Stimulated activated CD4-positive, alpha-beta T cell treated with anti-CD3 and anti-CD28 coated beads, Interleukin-4, amount 100 ng/mL, for 1 hour (primary cell): ENCODE measurements around the gene TRRAP.
"Not testable (repeated sequence)": the region's sequence is repeated elsewhere in the genome, so short reads cannot be mapped to it uniquely, and the experiment has no call there.

Experiments
- DNase-seq: peaks from one replicate; pipeline ENCODE4 v3.0.0-alpha.2; 2020

The TRRAP gene

GRCh38 chr7:98878365-98879197 lies at the start of gene TRRAP:
TSS of gene TRRAP (plus strand) at chr7:98878532. CDS start at chr7:98881151, 2,619 bp downstream.
- peak; percentile 81 for DNase-seq

DNA sequence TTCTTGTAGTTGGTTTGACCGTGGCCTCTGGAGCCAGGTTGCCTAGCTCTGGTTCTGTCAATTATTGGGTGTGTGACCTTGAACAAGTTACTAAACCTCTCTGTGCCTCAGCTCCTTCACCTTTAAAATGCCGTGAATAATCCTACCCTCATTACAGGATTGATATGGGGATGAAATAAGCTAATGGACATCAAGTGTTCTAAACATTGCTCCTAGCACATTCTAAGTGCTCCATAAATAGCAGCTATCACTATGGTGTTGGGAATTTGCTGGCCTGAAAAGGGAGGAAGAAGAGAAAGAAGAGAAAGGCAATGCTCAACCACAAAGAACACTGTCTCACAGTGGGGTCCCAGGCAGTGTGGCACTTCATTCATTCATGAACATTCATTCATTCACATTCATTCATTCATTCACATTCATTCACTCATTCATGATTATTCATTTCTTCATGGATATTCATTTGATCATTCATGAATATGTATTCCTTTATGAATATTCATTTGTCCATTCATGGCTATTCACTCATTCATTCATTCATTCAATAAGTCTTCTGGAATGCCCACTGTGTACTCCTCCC lies 47.3 kb upstream of the TRRAP start:
- DNase-seq: no peak

GRCh38 chr7:98831641-98832221 lies 46.6 kb upstream of the TRRAP start:
- peak; percentile 41 for DNase-seq

DNA sequence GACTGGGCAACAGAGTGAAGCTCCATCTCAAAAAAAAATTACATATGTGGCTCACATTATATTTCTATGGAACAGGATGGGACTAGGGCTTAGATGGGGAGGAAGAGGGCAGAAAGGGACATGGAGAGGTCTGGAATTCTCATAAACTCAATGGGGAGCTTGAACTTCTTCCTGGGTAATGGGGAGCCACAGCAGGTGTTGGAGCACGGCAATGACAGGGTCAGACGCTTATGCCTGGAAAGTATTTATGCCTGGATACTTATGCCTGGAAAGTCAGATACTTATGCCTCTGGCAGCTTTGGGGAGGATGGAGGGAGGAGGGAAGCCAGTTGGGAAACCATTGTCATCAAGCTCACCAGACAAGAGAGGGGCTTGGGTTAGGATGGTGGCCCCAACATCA lies 45.3 kb upstream of the TRRAP start:
- DNase-seq: no peak

DNA sequence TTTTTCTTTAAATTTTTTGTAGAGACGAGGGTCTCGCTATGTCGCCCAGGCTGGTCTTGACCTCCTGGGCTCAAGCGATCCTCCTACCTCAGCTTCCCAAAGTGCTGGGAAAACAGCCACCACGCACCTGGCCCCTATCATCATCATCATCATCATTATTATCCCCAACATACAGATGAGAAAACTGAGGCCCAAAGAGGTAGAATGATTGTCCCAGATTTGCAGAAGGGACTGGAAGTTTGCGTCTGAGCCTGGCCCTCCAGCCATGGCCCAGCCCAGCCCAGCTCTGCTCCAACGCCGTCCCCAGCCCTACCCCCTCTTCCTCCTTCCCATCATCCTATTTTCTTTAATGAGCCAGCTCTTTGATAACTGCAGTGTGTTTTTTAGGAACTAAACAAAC lies 43.4 kb upstream of the TRRAP start:
- DNase-seq: no peak

DNA sequence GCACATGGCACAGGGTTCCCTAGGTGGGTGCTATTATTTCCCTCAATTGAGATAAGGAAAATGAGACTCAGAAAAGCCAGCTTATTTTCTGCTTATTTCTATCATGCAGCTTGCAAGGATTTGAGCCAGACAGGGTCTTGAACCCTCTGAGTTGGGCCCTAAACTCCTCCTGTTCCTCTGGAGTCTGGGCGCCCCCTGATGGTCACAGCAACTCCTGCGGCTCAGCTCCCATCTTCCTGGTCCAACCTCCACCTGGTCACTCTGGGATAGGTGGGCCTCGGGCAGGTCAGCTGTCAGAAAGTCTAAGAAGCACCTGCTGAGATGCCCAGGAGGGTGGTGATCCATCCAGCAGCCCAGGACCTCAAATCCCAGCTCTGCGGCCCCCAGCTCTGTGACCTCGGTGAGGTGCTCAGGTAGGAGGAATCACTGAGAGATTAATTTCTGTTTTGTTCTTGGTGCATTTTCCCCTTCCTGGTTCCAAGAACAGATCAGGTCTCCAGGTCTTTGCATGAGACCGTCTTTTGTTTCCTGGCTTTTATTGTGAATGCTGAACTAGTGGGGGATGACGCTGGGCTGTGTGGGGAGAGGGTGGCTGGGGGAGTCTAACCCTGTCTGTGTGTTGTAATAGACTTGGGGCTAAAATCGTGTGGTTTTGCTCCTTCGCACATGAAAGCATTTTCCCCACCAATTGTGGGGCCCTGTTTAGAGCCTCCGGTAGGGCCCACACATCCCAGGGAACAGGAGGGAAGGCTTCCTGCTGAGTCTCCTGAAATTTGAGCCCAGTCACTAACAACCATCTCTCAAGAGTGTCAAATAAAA lies 41.3 kb upstream of the TRRAP start:
- DNase-seq: peak; percentile 6

DNA sequence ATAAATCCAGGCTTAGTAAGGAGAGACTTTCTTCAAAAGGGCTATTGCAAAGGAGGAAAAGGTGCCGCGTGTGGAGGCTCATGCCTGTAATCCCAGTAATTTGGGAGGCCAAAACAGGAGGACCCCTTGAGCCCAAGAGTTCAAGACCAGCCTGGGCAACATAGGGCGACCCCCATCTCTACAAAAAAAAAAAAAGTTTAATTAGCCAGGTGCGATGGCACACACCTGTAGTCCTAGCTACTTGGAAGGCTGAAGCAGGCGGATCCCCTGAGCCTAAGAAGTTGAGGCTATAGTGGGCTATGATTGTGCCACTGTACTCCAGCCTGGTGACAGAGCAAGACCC lies 40.7 kb upstream of the TRRAP start:
- no peak for DNase-seq

GRCh38 chr7:98840096-98840495 lies 38.2 kb upstream of the TRRAP start:
- no peak for DNase-seq

DNA sequence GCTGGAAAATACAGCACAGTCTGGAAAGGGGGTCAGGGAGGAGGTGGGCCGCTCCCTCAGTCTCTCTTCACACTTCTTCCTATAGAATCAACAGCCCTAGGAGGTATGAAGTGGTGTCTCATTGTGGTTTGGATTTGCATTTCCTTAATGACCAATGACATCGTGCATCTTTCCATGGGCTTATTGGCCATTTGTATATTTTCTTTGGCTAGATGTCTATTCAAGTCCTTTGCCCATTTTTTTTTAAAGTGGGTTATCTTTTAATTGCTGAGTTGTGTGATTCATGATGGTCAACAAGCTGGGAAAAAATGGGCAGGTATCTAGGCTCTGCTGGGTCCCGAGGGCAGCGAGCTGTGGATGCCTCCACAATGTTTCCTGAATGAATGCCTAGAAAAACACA lies 37.6 kb upstream of the TRRAP start:
- no peak for DNase-seq

GRCh38 chr7:98841179-98841997 lies 36.9 kb upstream of the TRRAP start:
- DNase-seq: peak; percentile 72

GRCh38 chr7:98842552-98842951 lies 35.8 kb upstream of the TRRAP start:
- not testable (repeated sequence) for DNase-seq

GRCh38 chr7:98848918-98849317 lies 29.4 kb upstream of the TRRAP start:
- DNase-seq: no peak

GRCh38 chr7:98852826-98853225 lies 25.5 kb upstream of the TRRAP start:
- no peak for DNase-seq

DNA sequence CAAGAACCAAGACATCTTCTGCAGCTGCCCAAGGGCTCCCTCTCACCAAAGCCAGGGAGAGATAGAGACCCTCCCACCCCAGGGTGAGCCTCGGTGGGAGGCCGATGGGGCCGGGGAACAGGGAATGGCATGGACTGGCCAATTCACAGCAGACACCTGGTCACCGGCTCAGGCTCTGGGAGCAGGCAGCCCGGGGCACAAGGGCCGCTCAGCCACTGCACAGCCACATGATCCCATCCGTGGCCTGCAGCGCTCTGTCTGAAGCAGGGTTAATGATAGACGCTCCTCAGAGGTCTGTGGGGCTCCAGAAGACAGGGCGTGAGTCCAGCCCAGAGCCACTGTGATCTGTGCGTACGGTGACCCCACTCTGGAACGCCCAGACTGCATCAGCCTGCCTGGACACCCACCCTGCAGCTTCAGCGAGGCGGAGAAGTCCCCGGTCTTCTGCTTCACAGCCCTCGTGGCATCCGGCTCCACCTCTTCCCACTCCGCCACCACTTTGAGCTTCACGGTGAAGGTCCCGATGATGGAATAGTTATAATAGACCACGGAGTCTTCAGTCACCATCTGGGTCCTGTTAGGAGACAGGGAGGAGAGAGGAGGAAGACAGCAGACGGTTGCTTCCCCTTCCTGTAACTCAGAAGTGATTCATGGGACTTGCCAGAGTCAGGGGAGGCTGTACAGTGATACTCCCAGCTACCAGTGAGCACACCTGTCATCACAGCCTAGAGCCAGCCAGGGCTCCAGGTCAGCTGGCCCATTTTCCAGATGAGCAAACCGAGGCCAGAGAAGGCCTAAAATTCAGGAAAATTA lies 22.5 kb upstream of the TRRAP start:
- no peak for DNase-seq

GRCh38 chr7:98860071-98860470 lies 18.3 kb upstream of the TRRAP start:
- no peak for DNase-seq

DNA sequence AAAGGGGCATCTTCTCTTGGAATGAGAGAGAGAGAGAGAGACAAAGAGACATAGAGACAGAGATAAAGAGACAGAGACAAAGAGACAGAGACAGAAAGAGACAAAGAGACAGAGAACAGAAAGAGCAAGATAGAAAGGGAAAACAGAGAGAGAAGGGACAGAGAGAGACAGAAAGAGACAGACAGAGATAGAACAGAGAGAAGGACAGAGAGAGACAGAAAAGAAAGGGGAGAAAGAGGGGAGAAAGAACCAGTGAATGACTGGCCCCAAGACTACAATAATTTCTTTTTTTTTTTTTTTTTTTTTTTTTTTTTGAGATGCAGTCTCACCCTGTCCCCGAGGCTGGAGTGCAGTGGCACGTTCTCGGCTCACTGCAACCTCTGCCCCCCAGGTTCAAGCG lies 16.1 kb upstream of the TRRAP start:
- no peak for DNase-seq

GRCh38 chr7:98862716-98863420 lies 15.5 kb upstream of the TRRAP start:
- no peak for DNase-seq

DNA sequence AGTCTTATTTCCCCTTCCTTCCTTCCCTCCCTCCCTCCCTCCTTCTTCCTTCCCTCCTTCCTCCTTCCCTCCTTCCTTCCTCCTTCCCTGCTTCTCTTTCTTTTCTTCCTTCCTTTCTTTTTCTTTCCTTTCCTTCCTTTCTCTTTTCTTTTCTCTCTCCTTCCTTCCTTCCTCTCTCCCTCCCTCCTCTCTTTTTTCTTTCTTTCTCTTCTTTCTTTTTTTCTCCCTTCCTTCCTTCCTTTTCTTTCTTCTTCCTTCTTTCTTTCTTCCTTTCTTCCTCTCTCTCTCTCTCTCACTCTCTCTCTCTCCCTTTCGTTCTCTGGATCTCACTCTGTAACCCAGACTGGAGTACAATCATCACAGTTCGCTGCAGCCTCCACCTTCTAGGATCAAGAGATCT lies 14.7 kb upstream of the TRRAP start:
- no peak for DNase-seq

DNA sequence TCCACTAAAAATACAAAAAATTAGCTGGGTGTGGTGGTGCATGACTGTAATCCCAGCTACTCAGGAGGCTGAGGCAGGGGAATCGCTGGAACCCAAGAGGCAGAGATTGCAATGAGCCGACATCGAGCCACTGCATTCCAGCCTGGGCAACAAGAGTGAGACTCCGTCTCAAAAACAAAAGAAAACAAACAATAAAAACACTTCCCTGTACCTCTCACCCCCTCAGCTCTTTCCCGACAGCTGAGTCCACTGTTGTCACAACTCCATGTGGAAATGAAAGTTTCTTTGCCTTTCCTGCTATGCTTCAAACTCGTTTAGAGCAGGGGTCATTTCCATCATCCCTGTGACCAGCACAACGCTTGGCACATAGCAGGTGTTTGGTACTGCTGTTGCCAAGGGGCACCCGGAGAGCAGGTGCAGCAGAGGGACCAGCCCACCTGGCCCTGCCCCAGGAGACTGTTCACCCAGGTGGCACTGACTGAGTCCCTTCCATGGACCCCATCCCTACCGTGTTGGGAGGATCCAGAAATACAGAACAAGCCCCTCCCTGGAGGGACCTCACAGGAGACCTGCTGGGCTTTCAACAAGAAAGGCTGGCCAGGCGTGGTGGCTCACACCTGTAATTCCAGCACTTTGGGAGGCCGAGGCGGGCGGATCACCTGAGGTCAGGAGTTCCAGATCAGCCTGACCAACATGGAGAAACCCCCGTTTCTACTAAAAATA lies 13.4 kb upstream of the TRRAP start:
- no peak for DNase-seq

GRCh38 chr7:98866351-98866750 lies 12.0 kb upstream of the TRRAP start:
- DNase-seq: no peak
